GM10847 (cell line): ENCODE results near the gene FDX2.

Experiments
- POLR2A ChIP-seq: IDR thresholded peaks from 2 replicates; pipeline ENCODE4 v1.6.1; 2011; ENCODE audit not compliant: insufficient read length; ENCODE audit errors: extremely low read depth

Gene FDX2

GRCh38 chr19:10283301-10284064, 32.3 kb downstream of the FDX2 start:
- no peak for TF ChIP-seq POLR2A

- TF ChIP-seq POLR2A, result no peak
Measured at GRCh38 chr19:10279737-10280442, 35.9 kb downstream of the FDX2 start.

GRCh38 chr19:10278935-10279334, 36.9 kb downstream of the FDX2 start:
- TF ChIP-seq POLR2A, result no peak

GRCh38 chr19:10277795-10278589, 37.8 kb downstream of the FDX2 start:
- no peak for TF ChIP-seq POLR2A

- TF ChIP-seq POLR2A, result no peak
Measured at GRCh38 chr19:10274589-10274988, 41.2 kb downstream of the FDX2 start.

GRCh38 chr19:10271543-10272086, 44.2 kb downstream of the FDX2 start:
- no peak for TF ChIP-seq POLR2A

GRCh38 chr19:10270616-10271394, 45.0 kb downstream of the FDX2 start, which contains the start of gene ICAM1:
Gene ICAM1, plus strand, starts transcription at chr19:10271120. Its CDS starts 40 bp downstream, at chr19:10271160.
- TF ChIP-seq POLR2A, result peak; percentile 99

GRCh38 chr19:10270180-10270615, 45.6 kb downstream of the FDX2 start:
- no peak for TF ChIP-seq POLR2A

- TF ChIP-seq POLR2A, result no peak
Measured at GRCh38 chr19:10269333-10270179, 46.3 kb downstream of the FDX2 start.

GRCh38 chr19:10268071-10268470, 47.7 kb downstream of the FDX2 start:
- TF ChIP-seq POLR2A, result no peak

- no peak for TF ChIP-seq POLR2A
Measured at GRCh38 chr19:10266706-10267105, 49.1 kb downstream of the FDX2 start.

GRCh38 chr19:10262771-10263170, 53.0 kb downstream of the FDX2 start:
- TF ChIP-seq POLR2A, result no peak

GRCh38 chr19:10260141-10260584, 55.7 kb downstream of the FDX2 start:
- no peak for TF ChIP-seq POLR2A
